Stimulated activated CD4-positive, alpha-beta T cell treated with anti-CD3 and anti-CD28 coated beads, TNF-alpha, amount 100 ng/mL, for 1 hour (primary cell): ENCODE measurements around the gene GJB5.

Experiments used
- DNase-seq, 3 donors: peaks; one replicate each; pipeline ENCODE4 v3.0.0-alpha.2; 2020; ENCODE audit warnings: low read depth in 3 of 3, low spot score in 1 of 3

GJB5 gene

DNA sequence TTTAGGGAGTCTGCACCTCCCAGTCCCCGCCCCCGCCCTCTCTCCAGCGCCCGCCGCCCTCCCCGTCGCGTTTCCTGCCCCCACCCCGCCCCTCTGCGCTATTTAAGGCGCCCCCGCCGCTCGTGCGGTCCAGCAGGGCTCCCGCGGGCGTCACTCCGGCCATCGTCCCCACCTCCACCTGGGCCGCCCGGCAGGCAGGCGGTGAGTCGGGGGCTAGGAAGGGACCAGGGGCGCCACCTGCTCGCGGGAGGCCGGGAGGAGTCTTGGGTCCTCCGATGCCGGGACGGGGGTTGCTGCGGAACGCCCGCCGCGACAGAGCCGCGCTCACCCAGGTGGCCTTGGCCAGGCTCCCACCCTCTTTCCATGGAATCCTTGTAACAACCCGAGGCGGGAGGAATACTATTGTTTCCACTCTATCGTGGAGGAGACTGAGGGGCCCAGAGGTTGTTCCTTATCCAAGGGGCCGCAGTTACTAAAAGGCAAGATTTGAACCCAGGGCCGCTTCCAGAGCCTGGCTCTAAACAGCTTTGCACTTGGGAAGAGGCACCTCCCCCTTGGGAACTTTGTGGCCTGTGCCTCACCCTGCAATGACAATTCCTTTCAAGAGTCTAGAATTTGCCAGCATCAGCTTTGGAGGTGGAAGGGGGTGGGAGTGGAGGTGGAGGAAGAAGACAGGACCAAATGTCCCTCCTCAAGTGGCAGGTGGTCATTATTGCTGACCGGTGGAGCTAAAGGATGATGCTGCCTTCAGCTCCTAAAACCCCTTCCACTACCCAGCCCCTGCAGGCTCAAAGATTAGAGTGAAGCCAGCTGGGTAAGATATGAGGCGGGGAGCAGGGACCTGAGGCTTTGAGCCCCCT, 38.3 kb downstream of the GJB5 start, which contains the start of gene GJA4:
Gene GJA4, plus strand, starts transcription at position 132 of the 860 bp plus-strand sequence. CDS start 1,215 bp downstream, outside the sequence.
- no peak for DNase-seq

DNA sequence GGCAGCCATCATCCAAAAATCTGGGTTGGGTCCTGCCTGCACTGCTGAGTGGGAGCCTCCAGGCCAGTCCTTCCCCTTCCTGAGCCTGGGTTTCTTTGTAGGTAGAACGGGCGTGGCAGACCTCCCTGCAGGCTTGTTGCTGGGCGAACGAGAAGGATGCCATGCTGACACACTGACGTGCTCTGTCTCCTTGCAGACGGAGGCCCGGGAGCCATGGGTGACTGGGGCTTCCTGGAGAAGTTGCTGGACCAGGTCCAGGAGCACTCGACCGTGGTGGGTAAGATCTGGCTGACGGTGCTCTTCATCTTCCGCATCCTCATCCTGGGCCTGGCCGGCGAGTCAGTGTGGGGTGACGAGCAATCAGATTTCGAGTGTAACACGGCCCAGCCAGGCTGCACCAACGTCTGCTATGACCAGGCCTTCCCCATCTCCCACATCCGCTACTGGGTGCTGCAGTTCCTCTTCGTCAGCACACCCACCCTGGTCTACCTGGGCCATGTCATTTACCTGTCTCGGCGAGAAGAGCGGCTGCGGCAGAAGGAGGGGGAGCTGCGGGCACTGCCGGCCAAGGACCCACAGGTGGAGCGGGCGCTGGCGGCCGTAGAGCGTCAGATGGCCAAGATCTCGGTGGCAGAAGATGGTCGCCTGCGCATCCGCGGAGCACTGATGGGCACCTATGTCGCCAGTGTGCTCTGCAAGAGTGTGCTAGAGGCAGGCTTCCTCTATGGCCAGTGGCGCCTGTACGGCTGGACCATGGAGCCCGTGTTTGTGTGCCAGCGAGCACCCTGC, 39.3 kb downstream of the GJB5 start:
- no peak for DNase-seq

DNA sequence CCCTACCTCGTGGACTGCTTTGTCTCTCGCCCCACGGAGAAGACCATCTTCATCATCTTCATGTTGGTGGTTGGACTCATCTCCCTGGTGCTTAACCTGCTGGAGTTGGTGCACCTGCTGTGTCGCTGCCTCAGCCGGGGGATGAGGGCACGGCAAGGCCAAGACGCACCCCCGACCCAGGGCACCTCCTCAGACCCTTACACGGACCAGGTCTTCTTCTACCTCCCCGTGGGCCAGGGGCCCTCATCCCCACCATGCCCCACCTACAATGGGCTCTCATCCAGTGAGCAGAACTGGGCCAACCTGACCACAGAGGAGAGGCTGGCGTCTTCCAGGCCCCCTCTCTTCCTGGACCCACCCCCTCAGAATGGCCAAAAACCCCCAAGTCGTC, 39.9 kb downstream of the GJB5 start:
- no peak for DNase-seq

DNA sequence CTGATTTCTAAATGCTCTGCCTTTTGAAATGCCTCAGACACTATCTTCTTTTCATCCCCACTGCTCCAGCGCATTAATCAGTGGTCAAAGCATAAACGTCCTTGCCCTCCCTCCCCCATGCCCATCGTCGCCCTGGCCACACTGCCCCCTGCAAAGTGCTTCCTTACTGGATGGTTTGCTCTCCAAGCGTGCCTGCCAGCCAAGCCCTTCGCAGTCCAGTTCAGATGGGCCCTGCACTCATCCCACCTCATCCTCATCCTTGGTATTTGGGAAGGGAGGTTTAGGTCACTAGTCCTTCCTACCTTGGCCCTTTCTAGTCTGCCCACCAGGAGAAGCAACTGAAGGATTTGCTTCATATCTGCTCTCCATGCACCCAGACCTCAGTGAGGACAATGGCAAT, 41.1 kb downstream of the GJB5 start:
- DNase-seq = no peak

DNA sequence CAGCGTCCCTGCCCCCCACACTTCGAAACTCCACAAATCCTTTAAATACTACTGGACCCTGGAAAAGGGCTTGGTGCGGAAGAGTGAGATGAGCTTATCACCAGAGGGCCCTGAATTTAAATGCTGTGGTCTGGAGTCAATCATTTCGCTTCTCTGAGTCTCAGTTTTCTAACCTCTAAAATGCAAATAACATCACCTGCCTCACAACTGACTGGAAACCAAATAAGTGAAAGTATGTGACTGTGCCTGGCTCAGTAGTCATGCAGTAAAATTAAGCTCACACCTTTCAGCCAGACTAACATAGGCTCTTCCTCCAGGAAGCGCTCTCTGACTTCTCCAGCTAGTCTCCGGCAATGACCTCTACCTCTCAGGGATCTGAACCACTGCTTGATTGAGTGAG, 42.1 kb downstream of the GJB5 start:
- no peak for DNase-seq

DNA sequence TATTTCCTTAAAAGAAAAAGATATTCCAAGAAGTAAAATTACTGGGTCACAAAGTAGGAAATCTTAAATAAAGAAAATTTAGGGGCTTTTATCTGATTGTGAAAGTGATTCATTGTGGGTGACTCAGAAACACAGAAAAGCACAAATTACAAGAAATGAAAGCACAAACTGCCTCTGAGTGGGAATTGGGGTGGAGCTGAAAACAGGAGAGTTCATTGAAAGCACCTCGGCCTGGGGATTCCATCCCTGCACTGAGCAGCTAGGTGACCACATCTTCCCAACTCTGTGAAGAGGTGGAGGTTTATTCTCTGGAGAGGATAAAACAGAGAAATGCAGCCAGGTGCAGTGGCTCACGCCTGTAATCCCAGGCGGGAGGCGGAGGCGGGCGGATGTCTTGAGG, 45.4 kb downstream of the GJB5 start:
- DNase-seq = no peak

DNA sequence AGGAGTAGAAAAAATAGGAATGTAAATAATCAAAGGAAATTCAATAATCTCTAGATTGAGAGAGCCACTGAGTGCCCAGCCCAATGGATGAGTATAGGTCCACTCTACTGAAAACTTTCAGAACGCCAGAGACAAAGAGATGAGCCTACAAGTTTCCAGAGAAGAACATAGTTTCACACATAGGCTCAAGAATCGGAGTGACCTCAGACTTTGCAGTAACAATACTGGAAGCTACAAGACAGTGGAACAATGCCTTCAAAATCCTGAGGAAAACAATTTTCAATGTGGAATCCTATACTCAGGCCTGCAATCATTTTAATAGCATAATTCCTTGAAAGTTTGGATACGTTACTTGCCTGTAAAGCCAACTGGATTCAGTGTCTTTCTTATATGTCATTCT, 48.9 kb downstream of the GJB5 start:
- no peak for DNase-seq

DNA sequence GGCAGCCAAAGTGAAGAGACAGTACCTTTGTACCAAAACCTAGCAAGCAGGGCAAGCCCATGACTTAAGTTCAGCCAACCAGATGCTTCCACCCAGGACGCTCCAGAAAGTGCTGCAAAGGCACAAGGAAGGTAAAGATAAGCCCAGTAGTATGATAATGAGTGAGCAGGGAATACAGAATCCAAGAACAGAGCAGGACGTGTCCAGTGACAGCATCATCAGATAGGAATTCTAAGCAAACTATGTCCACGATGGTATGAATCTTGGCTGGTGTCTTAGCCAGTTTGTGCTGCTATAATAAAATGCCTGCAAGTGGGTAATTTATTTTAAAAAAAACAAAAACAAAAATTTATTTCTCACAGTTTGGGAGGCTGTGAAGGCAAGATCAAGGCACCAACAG, 51.5 kb downstream of the GJB5 start:
- DNase-seq = no peak
